ENCODE data around the gene TMEM80. TPM values are rescaled to one million over a fixed set of nuclear protein-coding genes. Genes with fewer than 3 reads are reported as not detected.
A peak's percentile ranks its signal among the peaks of the same experiment; 100 is the strongest.

The TMEM80 gene
- total RNA-seq, 2 experiments from 2014 or later = 38.9 to 39.7 TPM

GRCh38 chr11:697811-698311 lies 2.2 kb downstream of the TMEM80 start:
- Mint-ChIP-seq H3K4me1 (peaks cover 25% of the 10 kb centered on the region), H3K36me3 (peaks cover 4% of the 10 kb centered on the region), H3K9me3 (no peaks in the 10 kb centered on the region), H3K4me3 (peak overlapping the region; percentile 62), H3K27ac (peak overlapping the region; percentile 42), H3K27me3 (no peaks in the 10 kb centered on the region)
- ATAC-seq (ENCODE audit: low read depth) (no peak), DNase-seq (no peak)
- POLR2A ChIA-PET = interaction anchor here (3.9 kb wide), 1 partner anchor 25 kb away, joined by 24 read pairs; no protein-coding TSS in a partner anchor

- POLR2A ChIA-PET = interaction anchor here (3.9 kb wide), 1 partner anchor 25 kb away, joined by 24 read pairs; no protein-coding TSS in a partner anchor
- peaks cover 4% of the 10 kb centered on the region for H3K36me3 Mint-ChIP-seq
- no peak for ATAC-seq (ENCODE audit: low read depth)
- H3K9me3 Mint-ChIP-seq = no peaks in the 10 kb centered on the region
- no peaks in the 10 kb centered on the region for H3K27me3 Mint-ChIP-seq
- H3K4me1 Mint-ChIP-seq = peaks cover 18% of the 10 kb centered on the region
- DNase-seq = no peak
- H3K4me3 Mint-ChIP-seq = peak overlapping the region; percentile 62
- peak overlapping the region; percentile 42 for H3K27ac Mint-ChIP-seq
Measured at GRCh38 chr11:698493-699115, 3.0 kb downstream of the TMEM80 start.

GRCh38 chr11:699116-699508 lies 3.5 kb downstream of the TMEM80 start:
- no peak for DNase-seq
- H3K4me3 Mint-ChIP-seq = no peak overlapping the region
- ATAC-seq (ENCODE audit: low read depth) = no peak
- POLR2A ChIA-PET = no interaction called here
- no peaks in the 10 kb centered on the region for H3K9me3 Mint-ChIP-seq
- H3K27me3 Mint-ChIP-seq = no peaks in the 10 kb centered on the region
- peaks cover 4% of the 10 kb centered on the region for H3K36me3 Mint-ChIP-seq
- H3K4me1 Mint-ChIP-seq = peaks cover 17% of the 10 kb centered on the region
- H3K27ac Mint-ChIP-seq = no peak overlapping the region

- H3K27ac Mint-ChIP-seq = peak overlapping the region; percentile 30
- peaks cover 4% of the 10 kb centered on the region for H3K36me3 Mint-ChIP-seq
- DNase-seq = no peak
- POLR2A ChIA-PET = no interaction called here
- H3K27me3 Mint-ChIP-seq = no peaks in the 10 kb centered on the region
- H3K4me1 Mint-ChIP-seq = peaks cover 17% of the 10 kb centered on the region
- no peak for ATAC-seq (ENCODE audit: low read depth)
- no peaks in the 10 kb centered on the region for H3K9me3 Mint-ChIP-seq
- H3K4me3 Mint-ChIP-seq = no peak overlapping the region
Measured at GRCh38 chr11:699753-700152, 4.1 kb downstream of the TMEM80 start.

GRCh38 chr11:701741-702461 lies 6.3 kb downstream of the TMEM80 start:
- ATAC-seq (ENCODE audit: low read depth) = no peak
- Mint-ChIP-seq H3K36me3 (peaks cover 4% of the 10 kb centered on the region), H3K4me1 (peaks cover 16% of the 10 kb centered on the region), H3K27ac (no peak overlapping the region), H3K4me3 (no peak overlapping the region), H3K27me3 (no peaks in the 10 kb centered on the region), H3K9me3 (no peaks in the 10 kb centered on the region)
- DNase-seq = no peak
- POLR2A ChIA-PET = no interaction called here

- DNase-seq (no peak), ATAC-seq (ENCODE audit: low read depth) (no peak)
- Mint-ChIP-seq H3K4me3 (no peak overlapping the region), H3K36me3 (peaks cover 4% of the 10 kb centered on the region), H3K27ac (no peak overlapping the region), H3K9me3 (no peaks in the 10 kb centered on the region), H3K4me1 (peaks cover 9% of the 10 kb centered on the region), H3K27me3 (peaks cover 5% of the 10 kb centered on the region)
- POLR2A ChIA-PET = interaction anchor here (0.8 kb wide), 1 partner anchor 7 kb away, joined by 3 read pairs; the partner anchor contains the start of genes DEAF1 and TMEM80
Measured at GRCh38 chr11:702462-703461, 7.1 kb downstream of the TMEM80 start.

- Mint-ChIP-seq H3K27me3 (peaks cover 8% of the 10 kb centered on the region), H3K27ac (no peak overlapping the region), H3K4me3 (no peak overlapping the region), H3K4me1 (peaks cover 3% of the 10 kb centered on the region), H3K9me3 (no peaks in the 10 kb centered on the region), H3K36me3 (peaks cover 3% of the 10 kb centered on the region)
- POLR2A ChIA-PET = interaction anchor here (0.8 kb wide), 1 partner anchor 8 kb away, joined by 3 read pairs; the partner anchor contains the start of genes DEAF1 and TMEM80
- DNase-seq = no peak
- ATAC-seq (ENCODE audit: low read depth) = no peak
Measured at GRCh38 chr11:703506-703905, 7.9 kb downstream of the TMEM80 start.

GRCh38 chr11:704228-704674 lies 8.6 kb downstream of the TMEM80 start:
- ATAC-seq (ENCODE audit: low read depth) = no peak
- POLR2A ChIA-PET = interaction anchor here (0.5 to 2.0 kb wide), 3 partner anchors 8 to 158 kb away, joined by 3 to 7 read pairs (median 3); partner anchors contain the start of genes DEAF1 and TMEM80
- Mint-ChIP-seq H3K27me3 (peaks cover 8% of the 10 kb centered on the region), H3K9me3 (no peaks in the 10 kb centered on the region), H3K4me1 (peaks cover 3% of the 10 kb centered on the region), H3K27ac (no peak overlapping the region), H3K36me3 (peaks cover 3% of the 10 kb centered on the region), H3K4me3 (no peak overlapping the region)
- no peak for DNase-seq

GRCh38 chr11:704781-705645 lies 9.4 kb downstream of the TMEM80 start:
- Mint-ChIP-seq H3K9me3 (no peaks in the 10 kb centered on the region), H3K27me3 (peaks cover 8% of the 10 kb centered on the region), H3K4me3 (peak overlapping the region; percentile 25), H3K4me1 (peaks cover 3% of the 10 kb centered on the region), H3K36me3 (peaks cover 3% of the 10 kb centered on the region), H3K27ac (peak overlapping the region; percentile 61)
- DNase-seq (no peak), ATAC-seq (ENCODE audit: low read depth) (peak; percentile 50)
- POLR2A ChIA-PET = interaction anchor here (0.6 to 2.0 kb wide), 3 partner anchors 8 to 14 kb away, joined by 3 to 7 read pairs (median 3); partner anchors contain the start of genes DEAF1 and TMEM80

- no peak for DNase-seq
- Mint-ChIP-seq H3K27ac (peak within 1 kb of the TSS; percentile 61), H3K4me1 (peaks cover 7% of the 10 kb centered on the region), H3K9me3 (no peaks in the 10 kb centered on the region), H3K4me3 (peak within 1 kb of the TSS; percentile 25), H3K27me3 (peaks cover 8% of the 10 kb centered on the region), H3K36me3 (peaks cover 3% of the 10 kb centered on the region)
- ATAC-seq (ENCODE audit: low read depth) = peak; percentile 55
- POLR2A ChIA-PET = interaction anchor here (0.6 to 2.0 kb wide), 7 partner anchors 9 to 119 kb away, joined by 3 to 7 read pairs (median 3); partner anchors contain the start of genes DEAF1 and TMEM80
Measured at GRCh38 chr11:705646-706438, 10.2 kb downstream of the TMEM80 start, which contains the start of gene EPS8L2. Gene EPS8L2 (plus strand): TSS chr11:706231. CDS start chr11:709408, 3,177 bp downstream.

- Mint-ChIP-seq H3K27ac (no peak overlapping the region), H3K36me3 (no peaks in the 10 kb centered on the region), H3K27me3 (peaks cover 12% of the 10 kb centered on the region), H3K9me3 (no peaks in the 10 kb centered on the region), H3K4me3 (no peak overlapping the region), H3K4me1 (peaks cover 11% of the 10 kb centered on the region)
- POLR2A ChIA-PET = interaction anchor here (0.6 to 1.5 kb wide), 4 partner anchors 8 to 118 kb away, joined by 3 to 5 read pairs (median 4); no protein-coding TSS in a partner anchor
- DNase-seq = no peak
- ATAC-seq (ENCODE audit: low read depth) = no peak
Measured at GRCh38 chr11:706439-706956, 10.9 kb downstream of the TMEM80 start.
